SK-N-MC (cell line): Measurements from ENCODE around the gene TIGD4.

Experiments used
- EZH2 ChIP-seq: fragments of 200-600 bp; sonication (generic); IDR thresholded peaks from one replicate; pipeline ENCODE4 v1.6.1; 2017; ENCODE audit warnings: antibody characterized with exemption
- POLR2AphosphoS5 ChIP-seq: IDR thresholded peaks from 2 replicates; pipeline ENCODE4 v1.6.1; 2012; ENCODE audit warnings: mild to moderate bottlenecking, low read depth, low read length, borderline replicate concordance

- no peak for TF ChIP-seq EZH2
- TF ChIP-seq POLR2AphosphoS5, result no peak
These were observed 39.6 kb upstream of the TIGD4 start for GRCh38 chr4:152819026-152819645.
